ENCODE data around the gene SULF2. TPM values are rescaled to one million over a fixed set of nuclear protein-coding genes. Genes with fewer than 3 reads are reported as not detected.

The SULF2 gene
- total and polyA plus RNA-seq, 2 of the 4 experiments (the other 2 are of a cell fraction): 0.54 to 0.77 TPM

GRCh38 chr20:47703748-47704147 is 81.5 kb downstream of the SULF2 start:
- no peak for TF ChIP-seq SMC3 (IDR thresholded peaks at IDR 0.05; ENCODE audit: low read depth, low read length)
- no peak for TF ChIP-seq MXI1 (IDR thresholded peaks at IDR 0.05; ENCODE audit: borderline replicate concordance, low read depth, low read length)
- TF ChIP-seq USF2 (IDR thresholded peaks at IDR 0.05; ENCODE audit: low read depth, low read length): no peak
- TF ChIP-seq CTCF (conservative IDR thresholded peaks at IDR 0.05; ENCODE audit: low read depth, low read length): no peak
- TF ChIP-seq CEBPB (IDR thresholded peaks at IDR 0.05; ENCODE audit: low read depth, low read length): no peak
- no peak for TF ChIP-seq CHD1 (IDR thresholded peaks at IDR 0.05; ENCODE audit: low read depth, low read length)
- TF ChIP-seq BHLHE40 (IDR thresholded peaks at IDR 0.05; ENCODE audit: low read depth, low read length): no peak
- TF ChIP-seq MAFK (IDR thresholded peaks at IDR 0.05; ENCODE audit: low read depth, low read length): no peak
- TF ChIP-seq POLR2A (IDR thresholded peaks at IDR 0.05; ENCODE audit: low read depth, low read length): no peak
- no peak for TF ChIP-seq RFX5 (IDR thresholded peaks at IDR 0.05; ENCODE audit: low read depth, low read length)
- no peak for TF ChIP-seq RAD21 (IDR thresholded peaks at IDR 0.05; ENCODE audit: low read length)
- TF ChIP-seq ELK1 (IDR thresholded peaks at IDR 0.05; ENCODE audit: borderline replicate concordance, low read depth, low read length): no peak
- no peak for TF ChIP-seq FOS (IDR thresholded peaks at IDR 0.05; ENCODE audit: low read depth, low read length)
- no peak for TF ChIP-seq MAZ (IDR thresholded peaks at IDR 0.05; ENCODE audit: borderline replicate concordance, low read depth, low read length)
- no peak for TF ChIP-seq RCOR1 (IDR thresholded peaks at IDR 0.05; ENCODE audit: insufficient replicate concordance, low read length)
- no peak for TF ChIP-seq NFE2L2 (IDR thresholded peaks at IDR 0.05; ENCODE audit: low read depth, low read length)
- intact Hi-C loops (cut with micrococcal nuclease) (no loop called here), in situ Hi-C loops (cut with MboI; ENCODE audit: low sequenced_read_pairs) (no loop called here), dilution Hi-C loops (cut with HindIII; ENCODE audit: low sequenced_read_pairs, unreplicated experiment) (no loop called here)
- Histone ChIP-seq H3K36me3 (ENCODE audit: control insufficient read depth, insufficient read depth, low read length) (no peaks in the 10 kb centered on the region), H4K91ac (ENCODE audit: insufficient read depth, low read depth, low read length) (no peak overlapping the region), H2AK9ac (replicated peaks; ENCODE audit: low read depth, low read length, poor library complexity) (no peak overlapping the region), H3K56ac (ENCODE audit: extremely low read depth, insufficient read depth, low read length) (no peak overlapping the region), H2BK120ac (ENCODE audit: low read depth, low read length) (no peak overlapping the region), H3K9me1 (ENCODE audit: insufficient read depth, low read length) (no peaks in the 10 kb centered on the region), H2BK15ac (ENCODE audit: low read depth, low read length) (no peak overlapping the region), H3K4ac (ENCODE audit: low read depth, low read length) (no peak overlapping the region), H3K27me3 (ENCODE audit: control insufficient read depth, insufficient read depth, low read length) (peaks cover 2% of the 10 kb centered on the region), H2AFZ (replicated peaks; ENCODE audit: low read length, poor library complexity) (no peak overlapping the region), H2BK20ac (ENCODE audit: low read depth, low read length) (no peak overlapping the region), H2BK5ac (ENCODE audit: low read depth, low read length, poor library complexity, severe bottlenecking) (no peak overlapping the region), H3K14ac (replicated peaks; ENCODE audit: low read depth, low read length) (no peak overlapping the region), H3K18ac (ENCODE audit: low read depth, low read length) (no peak overlapping the region), H2AK5ac (ENCODE audit: low read depth, low read length) (no peak overlapping the region), H3K23ac (ENCODE audit: low read depth, low read length) (no peak overlapping the region), H4K8ac (ENCODE audit: low read depth in 2 of 2, low read length in 2 of 2) (no peak overlapping the region), H3K27ac (ENCODE audit: insufficient read depth, low read length) (no peak overlapping the region), H3K4me1 (ENCODE audit: control insufficient read depth, insufficient read depth, low read length) (no peaks in the 10 kb centered on the region; the same call in 1 of the 2 replicates), H3K4me2 (ENCODE audit: low read depth, low read length) (no peak overlapping the region), H3K9ac (ENCODE audit: low read depth, low read length) (no peak overlapping the region), H4K20me1 (ENCODE audit: insufficient read depth, low read length) (no peaks in the 10 kb centered on the region), H3K4me3 (ENCODE audit: insufficient read depth, low read depth, low read length) (no peak overlapping the region), H3K9me3 (ENCODE audit: control insufficient read depth, insufficient read depth, low read length) (no peaks in the 10 kb centered on the region), H3K79me1 (ENCODE audit: low read depth in 1 of 2, low read length in 2 of 2) (no peaks in the 10 kb centered on the region), H4K5ac (ENCODE audit: low read depth, low read length) (no peak overlapping the region)
- ChIA-PET CTCF (no interaction called here), POLR2A (ENCODE audit: unreplicated experiment) (no interaction called here)
- BruUV-seq (replicated peaks): no TSS peak
- ATAC-seq (ENCODE audit: low read depth): no peak
- DNase-seq: no peak
- WGBS, 2 experiments (ENCODE audit: extremely low coverage in 2 of 2, insufficient read length in 1 of 2): no CpG with 5 or more reads among the region's 5 CpGs

Measured in IMR-90 (cell line).